Measurements from ENCODE around the gene ZNF879. TPM values are rescaled to one million over a fixed set of nuclear protein-coding genes. Genes with fewer than 3 reads are reported as not detected.

The ZNF879 gene
- total RNA-seq, 1 donor from 2014 or later, result 2.6 TPM

- DNase-seq (ENCODE audit: low read depth in 2 of 2), result no peak
Measured at GRCh38 chr5:179006564-179006963, 17.0 kb upstream of the ZNF879 start.

- no peak for DNase-seq (ENCODE audit: low read depth in 2 of 2)
Measured at GRCh38 chr5:179008667-179009066, 14.9 kb upstream of the ZNF879 start.

GRCh38 chr5:179033004-179033580, 9.5 kb downstream of the ZNF879 start:
- no peak for DNase-seq (ENCODE audit: low read depth in 2 of 2)

- no peak for DNase-seq (ENCODE audit: low read depth in 2 of 2)
Measured at GRCh38 chr5:179044765-179045164, 21.2 kb downstream of the ZNF879 start.

- no peak for DNase-seq (ENCODE audit: low read depth in 2 of 2)
Measured at GRCh38 chr5:179051784-179052183, 28.2 kb downstream of the ZNF879 start.

GRCh38 chr5:179054036-179054785, 30.6 kb downstream of the ZNF879 start:
- DNase-seq (ENCODE audit: low read depth in 2 of 2), result no peak

GRCh38 chr5:179054876-179055275, 31.3 kb downstream of the ZNF879 start:
- no peak for DNase-seq (ENCODE audit: low read depth in 2 of 2)

- DNase-seq (ENCODE audit: low read depth in 2 of 2), result no peak
Measured at GRCh38 chr5:179055436-179055835, 31.8 kb downstream of the ZNF879 start.

GRCh38 chr5:179055841-179056240, 32.2 kb downstream of the ZNF879 start:
- no peak for DNase-seq (ENCODE audit: low read depth in 2 of 2)

GRCh38 chr5:179060116-179061008, 36.8 kb downstream of the ZNF879 start, which contains the start of gene ZNF354C:
TSS of gene ZNF354C (plus strand) at chr5:179060373. CDS start at chr5:179062069, 1,696 bp downstream.
- DNase-seq (ENCODE audit: low read depth in 2 of 2), result peak; percentile 79 to 93

GRCh38 chr5:179061025-179061424, 37.4 kb downstream of the ZNF879 start:
- no peak for DNase-seq (ENCODE audit: low read depth in 2 of 2)

- DNase-seq (ENCODE audit: low read depth in 2 of 2), result no peak
Measured at GRCh38 chr5:179065703-179066102, 42.1 kb downstream of the ZNF879 start.

GRCh38 chr5:179079165-179079987, 55.8 kb downstream of the ZNF879 start:
- no peak for DNase-seq (ENCODE audit: low read depth in 2 of 2)

GRCh38 chr5:179080724-179081123, 57.1 kb downstream of the ZNF879 start:
- DNase-seq (ENCODE audit: low read depth in 2 of 2), result no peak

Other genes starting within 250 kb of the ZNF879 start
- 3.2 and 6.1 TPM in 2 replicates for gene ZNF354B, start 163.9 kb upstream of the ZNF879 start, total RNA-seq
- 0.39 and 0.89 TPM in 2 replicates for gene ZFP2, start 127.9 kb upstream of the ZNF879 start, total RNA-seq
- 0.26 and 0.63 TPM in 2 replicates for gene ZNF454, start 82.6 kb upstream of the ZNF879 start, total RNA-seq
- gene GRM6, start 28.5 kb upstream of the ZNF879 start, total RNA-seq, result not detected in 2 replicates
- 4.9 and 5.8 TPM in 2 replicates for gene ZNF354C, start 36.6 kb downstream of the ZNF879 start, total RNA-seq

Measured in dermis microvascular lymphatic vessel endothelial cell (primary cell).